Measurements from ENCODE around the gene ART5. TPM values are rescaled to one million over a fixed set of nuclear protein-coding genes. Genes with fewer than 3 reads are reported as not detected.
"Not testable (repeated sequence)": the region's sequence is repeated elsewhere in the genome, so short reads cannot be mapped to it uniquely, and the experiment has no call there.

Gene ART5
- polyA plus RNA-seq, 1 experiment, result 0.22 TPM

- Histone ChIP-seq H3K27ac (ENCODE audit: low read depth, low read length) (no peak overlapping the region), H3K27me3 (ENCODE audit: control insufficient read depth, insufficient read depth, low read length) (peaks cover 7% of the 10 kb centered on the region), H3K4me3 (ENCODE audit: low read depth, low read length) (no peak overlapping the region), H3K9me3 (ENCODE audit: control insufficient read depth, insufficient read depth, low read length) (no peaks in the 10 kb centered on the region)
- TF ChIP-seq, protein P1, sequence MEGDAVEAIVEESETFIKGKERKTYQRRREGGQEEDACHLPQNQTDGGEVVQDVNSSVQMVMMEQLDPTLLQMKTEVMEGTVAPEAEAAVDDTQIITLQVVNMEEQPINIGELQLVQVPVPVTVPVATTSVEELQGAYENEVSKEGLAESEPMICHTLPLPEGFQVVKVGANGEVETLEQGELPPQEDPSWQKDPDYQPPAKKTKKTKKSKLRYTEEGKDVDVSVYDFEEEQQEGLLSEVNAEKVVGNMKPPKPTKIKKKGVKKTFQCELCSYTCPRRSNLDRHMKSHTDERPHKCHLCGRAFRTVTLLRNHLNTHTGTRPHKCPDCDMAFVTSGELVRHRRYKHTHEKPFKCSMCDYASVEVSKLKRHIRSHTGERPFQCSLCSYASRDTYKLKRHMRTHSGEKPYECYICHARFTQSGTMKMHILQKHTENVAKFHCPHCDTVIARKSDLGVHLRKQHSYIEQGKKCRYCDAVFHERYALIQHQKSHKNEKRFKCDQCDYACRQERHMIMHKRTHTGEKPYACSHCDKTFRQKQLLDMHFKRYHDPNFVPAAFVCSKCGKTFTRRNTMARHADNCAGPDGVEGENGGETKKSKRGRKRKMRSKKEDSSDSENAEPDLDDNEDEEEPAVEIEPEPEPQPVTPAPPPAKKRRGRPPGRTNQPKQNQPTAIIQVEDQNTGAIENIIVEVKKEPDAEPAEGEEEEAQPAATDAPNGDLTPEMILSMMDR (IDR thresholded peaks at IDR 0.05; ENCODE audit: low read depth, low read length), result no peak
- no peak for DNase-seq (ENCODE audit: low read depth, low spot score)
- POLR2A ChIA-PET, result no interaction called here
- CTCF ChIA-PET, result no interaction called here
Measured at GRCh38 chr11:3605771-3606203, 36.0 kb downstream of the ART5 start.

DNA sequence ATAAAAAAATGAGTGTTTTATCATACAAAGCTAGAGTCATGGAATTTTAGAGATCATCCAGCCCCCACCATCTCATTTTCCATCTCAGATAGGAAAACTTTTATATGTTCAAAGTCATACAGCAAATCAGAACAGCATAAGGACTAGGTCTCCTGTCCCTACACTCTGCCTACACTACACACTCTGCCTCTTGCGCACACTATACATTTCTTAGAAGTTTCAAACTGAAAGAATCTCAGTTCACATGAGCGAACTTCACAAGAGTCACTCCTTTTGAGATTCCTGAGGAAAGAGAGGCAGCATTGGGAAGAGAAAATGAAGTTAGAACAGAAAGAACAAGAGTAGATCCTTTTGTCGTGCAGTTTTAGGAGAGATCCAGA is 36.5 kb downstream of the ART5 start:
- no peaks in the 10 kb centered on the region for H3K9me3 ChIP-seq (ENCODE audit: control insufficient read depth, insufficient read depth, low read length)
- no peak overlapping the region for H3K27ac ChIP-seq (ENCODE audit: low read depth, low read length)
- ChIA-PET POLR2A (no interaction called here), CTCF (no interaction called here)
- H3K4me3 ChIP-seq (ENCODE audit: low read depth, low read length), result no peak overlapping the region
- DNase-seq (ENCODE audit: low read depth, low spot score), result no peak
- TF ChIP-seq, protein P1 (IDR thresholded peaks at IDR 0.05; ENCODE audit: low read depth, low read length), result no peak
- peaks cover 7% of the 10 kb centered on the region for H3K27me3 ChIP-seq (ENCODE audit: control insufficient read depth, insufficient read depth, low read length)

DNA sequence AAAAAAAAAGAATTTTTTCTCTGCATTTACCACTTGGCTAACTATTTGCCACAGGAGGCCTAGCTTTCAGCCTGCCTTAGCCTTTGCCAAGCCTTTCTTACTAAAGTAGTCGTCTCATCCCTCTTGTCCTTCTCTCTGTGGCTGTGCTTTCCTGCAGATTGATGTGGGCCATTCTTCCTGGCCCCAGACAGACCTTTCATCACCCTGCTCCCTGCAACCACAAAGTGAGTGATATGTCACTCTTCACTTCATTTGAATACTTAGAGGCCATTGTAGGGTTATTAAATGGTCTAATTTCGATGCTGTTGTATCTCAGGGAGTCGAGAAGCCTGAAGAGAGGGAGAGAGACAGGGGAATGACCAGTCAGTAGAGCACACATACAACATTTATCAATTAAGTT is 37.6 kb downstream of the ART5 start:
- ChIA-PET POLR2A (no interaction called here), CTCF (no interaction called here)
- Histone ChIP-seq H3K4me3 (ENCODE audit: low read depth, low read length) (no peak overlapping the region), H3K27me3 (ENCODE audit: control insufficient read depth, insufficient read depth, low read length) (peaks cover 7% of the 10 kb centered on the region), H3K27ac (ENCODE audit: low read depth, low read length) (no peak overlapping the region), H3K9me3 (ENCODE audit: control insufficient read depth, insufficient read depth, low read length) (no peaks in the 10 kb centered on the region)
- TF ChIP-seq, protein P1 (IDR thresholded peaks at IDR 0.05; ENCODE audit: low read depth, low read length), result no peak
- no peak for DNase-seq (ENCODE audit: low read depth, low spot score)

DNA sequence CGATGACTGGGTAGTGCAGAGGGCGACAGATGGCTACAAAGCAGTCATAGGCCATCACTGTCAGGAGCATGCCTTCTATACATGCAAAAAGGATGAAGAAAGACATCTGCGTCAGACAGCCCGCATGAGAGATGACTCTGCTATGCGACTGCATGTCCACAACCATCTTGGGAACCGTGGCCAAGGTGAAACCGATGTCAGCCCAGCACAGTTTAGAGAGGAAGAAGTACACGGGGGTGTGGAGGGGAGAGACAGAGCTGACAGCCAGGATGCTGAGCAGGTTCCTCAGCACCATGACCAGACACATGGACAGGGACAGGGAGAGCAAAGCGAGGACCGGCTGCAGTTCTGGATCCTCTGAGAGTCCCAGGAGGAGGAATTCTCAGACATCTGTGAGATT is 41.6 kb downstream of the ART5 start:
- DNase-seq (ENCODE audit: low read depth, low spot score); H3K27me3 ChIP-seq (ENCODE audit: control insufficient read depth, insufficient read depth, low read length); H3K9me3 ChIP-seq (ENCODE audit: control insufficient read depth, insufficient read depth, low read length); H3K4me3 ChIP-seq (ENCODE audit: low read depth, low read length); H3K27ac ChIP-seq (ENCODE audit: low read depth, low read length); CTCF ChIA-PET; POLR2A ChIA-PET: not testable (repeated sequence)

DNA sequence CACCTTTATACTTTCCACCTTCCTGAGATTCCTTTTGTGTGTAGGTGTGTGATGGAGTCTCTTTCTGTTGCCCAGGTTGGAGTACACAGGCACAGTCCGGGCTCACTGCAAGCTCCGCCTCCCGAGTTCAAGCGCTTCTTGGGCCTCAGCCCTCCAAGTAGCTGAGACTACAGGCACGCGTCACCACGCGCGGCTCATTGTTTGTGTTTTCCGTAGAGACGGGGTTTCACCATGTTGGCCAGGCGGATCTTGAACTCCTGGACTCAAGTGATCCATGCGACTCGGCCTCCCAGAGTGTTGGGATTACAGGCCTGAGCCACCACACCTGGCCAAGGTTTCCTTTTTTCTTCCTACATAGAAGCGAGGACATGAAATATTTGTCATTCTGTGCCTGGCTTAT is 44.0 kb downstream of the ART5 start:
- POLR2A ChIA-PET; H3K9me3 ChIP-seq (ENCODE audit: control insufficient read depth, insufficient read depth, low read length); H3K27ac ChIP-seq (ENCODE audit: low read depth, low read length); DNase-seq (ENCODE audit: low read depth, low spot score); H3K4me3 ChIP-seq (ENCODE audit: low read depth, low read length); H3K27me3 ChIP-seq (ENCODE audit: control insufficient read depth, insufficient read depth, low read length); CTCF ChIA-PET: not testable (repeated sequence)

DNA sequence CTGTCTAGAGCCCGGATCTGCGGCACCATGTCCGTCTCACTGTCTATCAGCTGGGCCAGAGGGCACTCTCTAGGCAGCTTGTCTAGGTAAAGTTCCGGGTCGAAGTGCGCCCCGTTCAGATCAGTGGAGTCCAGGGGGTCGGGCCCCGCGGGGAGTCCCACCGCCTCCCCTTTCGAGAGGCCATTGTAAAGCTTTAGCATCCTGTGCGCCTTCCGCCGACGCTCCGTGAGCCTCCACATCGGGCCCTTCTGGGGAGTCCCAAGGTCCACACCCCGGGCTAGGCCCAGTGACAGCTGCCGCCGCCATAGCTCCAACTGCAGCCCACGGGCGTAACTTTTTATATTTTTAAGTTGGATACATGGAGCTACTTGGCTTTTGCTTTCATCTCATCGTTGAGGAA is 50.5 kb downstream of the ART5 start:
- POLR2A ChIA-PET; H3K27ac ChIP-seq (ENCODE audit: low read depth, low read length); DNase-seq (ENCODE audit: low read depth, low spot score); H3K9me3 ChIP-seq (ENCODE audit: control insufficient read depth, insufficient read depth, low read length); CTCF ChIA-PET; H3K27me3 ChIP-seq (ENCODE audit: control insufficient read depth, insufficient read depth, low read length); H3K4me3 ChIP-seq (ENCODE audit: low read depth, low read length): not testable (repeated sequence)

GRCh38 chr11:3590193-3590592 is 51.6 kb downstream of the ART5 start:
- POLR2A ChIA-PET; H3K27me3 ChIP-seq (ENCODE audit: control insufficient read depth, insufficient read depth, low read length); DNase-seq (ENCODE audit: low read depth, low spot score); H3K9me3 ChIP-seq (ENCODE audit: control insufficient read depth, insufficient read depth, low read length); H3K27ac ChIP-seq (ENCODE audit: low read depth, low read length); H3K4me3 ChIP-seq (ENCODE audit: low read depth, low read length): not testable (repeated sequence)
- CTCF ChIA-PET, result interaction anchor here (0.6 kb wide), 1 partner anchor 84 kb away, joined by 3 read pairs; no protein-coding TSS in a partner anchor

GRCh38 chr11:3588776-3589175 is 53.0 kb downstream of the ART5 start:
- CTCF ChIA-PET; DNase-seq (ENCODE audit: low read depth, low spot score); H3K9me3 ChIP-seq (ENCODE audit: control insufficient read depth, insufficient read depth, low read length); H3K27me3 ChIP-seq (ENCODE audit: control insufficient read depth, insufficient read depth, low read length); POLR2A ChIA-PET; H3K27ac ChIP-seq (ENCODE audit: low read depth, low read length); H3K4me3 ChIP-seq (ENCODE audit: low read depth, low read length): not testable (repeated sequence)

Data from AG04450 (cell line).